ENCODE data around the gene SPOPL.
"Not testable (repeated sequence)": the region's sequence is repeated elsewhere in the genome, so short reads cannot be mapped to it uniquely, and the experiment has no call there.

Gene SPOPL

DNA sequence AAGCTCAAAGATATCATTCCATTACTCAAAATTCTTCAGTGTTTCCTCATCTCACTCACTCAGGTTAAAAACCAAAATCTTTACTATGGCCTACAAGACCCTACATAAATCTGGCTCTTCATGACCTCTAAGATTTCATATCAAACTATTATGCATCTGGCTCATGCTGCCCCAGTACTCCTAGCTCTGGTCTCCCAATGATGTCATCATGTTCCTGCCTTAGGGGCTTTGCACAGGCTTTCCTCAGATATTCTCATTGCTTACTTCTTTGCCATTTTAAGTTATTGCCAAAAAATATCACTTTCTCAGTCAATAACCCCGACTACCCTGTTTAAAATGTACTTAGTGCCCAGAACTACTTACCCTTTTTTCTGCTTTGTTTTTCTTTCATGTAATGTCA lies 33.0 kb upstream of the SPOPL start:
- DNase-seq (ENCODE audit: insufficient read length, low spot score), result no peak
- no peak for FAIRE-seq
- TF ChIP-seq, protein P1, sequence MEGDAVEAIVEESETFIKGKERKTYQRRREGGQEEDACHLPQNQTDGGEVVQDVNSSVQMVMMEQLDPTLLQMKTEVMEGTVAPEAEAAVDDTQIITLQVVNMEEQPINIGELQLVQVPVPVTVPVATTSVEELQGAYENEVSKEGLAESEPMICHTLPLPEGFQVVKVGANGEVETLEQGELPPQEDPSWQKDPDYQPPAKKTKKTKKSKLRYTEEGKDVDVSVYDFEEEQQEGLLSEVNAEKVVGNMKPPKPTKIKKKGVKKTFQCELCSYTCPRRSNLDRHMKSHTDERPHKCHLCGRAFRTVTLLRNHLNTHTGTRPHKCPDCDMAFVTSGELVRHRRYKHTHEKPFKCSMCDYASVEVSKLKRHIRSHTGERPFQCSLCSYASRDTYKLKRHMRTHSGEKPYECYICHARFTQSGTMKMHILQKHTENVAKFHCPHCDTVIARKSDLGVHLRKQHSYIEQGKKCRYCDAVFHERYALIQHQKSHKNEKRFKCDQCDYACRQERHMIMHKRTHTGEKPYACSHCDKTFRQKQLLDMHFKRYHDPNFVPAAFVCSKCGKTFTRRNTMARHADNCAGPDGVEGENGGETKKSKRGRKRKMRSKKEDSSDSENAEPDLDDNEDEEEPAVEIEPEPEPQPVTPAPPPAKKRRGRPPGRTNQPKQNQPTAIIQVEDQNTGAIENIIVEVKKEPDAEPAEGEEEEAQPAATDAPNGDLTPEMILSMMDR (IDR thresholded peaks at IDR 0.05; ENCODE audit: insufficient read depth, missing control alignments), result no peak

DNA sequence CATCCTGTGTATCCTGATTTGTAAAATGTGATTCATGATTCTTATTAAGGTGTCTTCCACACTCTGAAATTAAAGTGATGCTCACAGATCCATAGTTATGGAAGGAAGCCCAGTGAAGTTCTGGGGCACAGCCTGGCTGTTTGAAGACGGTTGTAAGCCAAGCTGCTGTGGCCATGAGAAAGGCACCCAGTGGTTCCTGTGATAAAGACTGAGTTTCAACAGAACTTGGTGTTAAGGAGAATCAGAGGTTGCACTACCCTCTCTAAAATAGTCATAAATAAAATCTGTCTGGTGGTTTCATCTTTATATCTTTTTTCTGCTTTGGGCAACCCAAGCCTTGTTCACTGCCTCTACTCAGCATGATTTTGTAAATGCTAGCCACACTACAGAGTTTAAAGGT lies 32.2 kb upstream of the SPOPL start:
- TF ChIP-seq, protein P1 (IDR thresholded peaks at IDR 0.05; ENCODE audit: insufficient read depth, missing control alignments), result no peak
- FAIRE-seq (no peak), DNase-seq (ENCODE audit: insufficient read length, low spot score) (no peak)

- no peak for FAIRE-seq
- no peak for DNase-seq (ENCODE audit: insufficient read length, low spot score)
- TF ChIP-seq, protein P1 (IDR thresholded peaks at IDR 0.05; ENCODE audit: insufficient read depth, missing control alignments), result no peak
These were observed 30.6 kb upstream of the SPOPL start for GRCh38 chr2:138470941-138471340.

GRCh38 chr2:138474100-138474825 lies 27.3 kb upstream of the SPOPL start:
- no peak for DNase-seq (ENCODE audit: insufficient read length, low spot score)
- TF ChIP-seq, protein P1 (IDR thresholded peaks at IDR 0.05; ENCODE audit: insufficient read depth, missing control alignments), result no peak
- peak; percentile 6 for FAIRE-seq

DNA sequence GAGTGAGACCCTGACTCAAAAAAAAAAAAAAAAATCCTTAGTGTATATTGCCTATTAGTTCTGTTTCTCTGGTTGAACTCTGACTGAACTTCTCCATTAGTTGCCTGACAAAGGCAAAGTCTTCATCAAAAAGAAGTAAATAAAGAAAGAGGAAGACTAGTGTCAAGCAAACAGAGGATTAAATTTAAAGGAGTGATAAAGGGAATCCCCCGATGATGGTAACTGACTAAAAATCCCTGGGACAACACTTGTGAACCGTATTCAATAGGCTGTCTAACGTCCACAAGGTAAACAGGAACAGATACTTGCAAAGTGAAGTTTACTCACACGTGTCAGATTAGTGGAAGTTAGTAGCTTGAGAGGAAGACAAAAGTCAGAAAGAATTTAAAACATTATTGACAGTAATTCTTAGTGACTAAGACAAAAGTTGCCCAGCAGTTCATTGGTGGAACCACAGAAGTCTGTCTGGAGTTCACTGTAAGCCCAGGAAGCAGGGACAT lies 26.2 kb upstream of the SPOPL start:
- TF ChIP-seq, protein P1 (IDR thresholded peaks at IDR 0.05; ENCODE audit: insufficient read depth, missing control alignments), result no peak
- no peak for FAIRE-seq
- DNase-seq (ENCODE audit: insufficient read length, low spot score), result no peak

DNA sequence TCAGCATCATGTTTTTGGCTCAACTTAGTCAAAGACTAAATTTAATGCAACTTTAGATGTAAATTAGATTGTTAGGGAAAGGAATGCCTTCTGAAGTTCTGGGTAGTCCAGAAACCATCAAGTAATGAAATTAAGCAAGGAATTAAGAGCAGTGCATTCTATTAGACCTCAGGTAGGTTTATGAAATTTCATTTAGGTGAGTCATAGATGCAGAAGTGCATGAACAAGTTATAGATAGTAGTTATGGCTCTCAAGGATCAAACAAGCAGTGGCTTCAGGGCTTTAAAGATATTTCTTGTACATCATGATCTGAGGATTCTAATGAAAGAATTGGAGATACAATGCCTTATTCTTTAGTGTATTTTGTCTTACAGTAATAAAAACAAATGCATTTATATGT lies 25.4 kb upstream of the SPOPL start:
- FAIRE-seq (no peak), DNase-seq (ENCODE audit: insufficient read length, low spot score) (no peak)
- TF ChIP-seq, protein P1 (IDR thresholded peaks at IDR 0.05; ENCODE audit: insufficient read depth, missing control alignments), result no peak

GRCh38 chr2:138476940-138477339 lies 24.6 kb upstream of the SPOPL start:
- DNase-seq (ENCODE audit: insufficient read length, low spot score) (no peak), FAIRE-seq (no peak)
- TF ChIP-seq, protein P1 (IDR thresholded peaks at IDR 0.05; ENCODE audit: insufficient read depth, missing control alignments), result peak; percentile 26

- not testable (repeated sequence) for FAIRE-seq; DNase-seq (ENCODE audit: insufficient read length, low spot score)
These were observed 18.8 kb upstream of the SPOPL start for GRCh38 chr2:138482796-138483195.

All from D721Med (cell line).